Activated naive CD4-positive, alpha-beta T cell treated with anti-CD3 and anti-CD28 coated beads for 36 hours (primary cell): ENCODE results near the gene CFAP299. TPM values are rescaled to one million over a fixed set of nuclear protein-coding genes. Genes with fewer than 3 reads are reported as not detected.

Experiments used
- CTCF ChIA-PET: fragments of 350-600 bp; sonication (Branson Sonifier 250); formaldehyde crosslinking; loops from one replicate; lab custom pipeline; 2021; ENCODE audit warnings: antibody characterized with exemption; lab: Charles Lee
- DNase-seq: peaks from one replicate; pipeline ENCODE4 v3.0.0-alpha.2; 2020
- H3K27ac Mint-ChIP-seq: one replicate; pipeline ENCODE4 v1.8.0; 2021; ENCODE audit warnings: mild to moderate bottlenecking, mixed read lengths
- H3K27me3 Mint-ChIP-seq: one replicate; pipeline ENCODE4 v1.8.0; 2021; ENCODE audit warnings: low read depth, mixed read lengths
- H3K36me3 Mint-ChIP-seq: one replicate; pipeline ENCODE4 v1.8.0; 2021; ENCODE audit warnings: low read depth, mixed read lengths
- H3K4me1 Mint-ChIP-seq: one replicate; pipeline ENCODE4 v1.8.0; 2021; ENCODE audit warnings: low read depth, mixed read lengths
- H3K4me3 Mint-ChIP-seq: one replicate; pipeline ENCODE4 v1.8.0; 2021; ENCODE audit warnings: mild to moderate bottlenecking, moderate library complexity, mixed read lengths
- H3K9me3 Mint-ChIP-seq: one replicate; pipeline ENCODE4 v1.8.0; 2021; ENCODE audit warnings: mixed read lengths
- intact Hi-C: fragments of 100-400 bp; cut with micrococcal nuclease; formaldehyde crosslinking; loops from one replicate; pipeline ENCODE4 v1.15.1; 2023
- total RNA-seq, 2 experiments: library from RNA; stranded (reverse); gene quantifications; one replicate each; pipeline ENCODE4 v1.2.3, GENCODE V29; 2021

Gene CFAP299
- total RNA-seq, 2 experiments from 2014 or later = not detected

DNA sequence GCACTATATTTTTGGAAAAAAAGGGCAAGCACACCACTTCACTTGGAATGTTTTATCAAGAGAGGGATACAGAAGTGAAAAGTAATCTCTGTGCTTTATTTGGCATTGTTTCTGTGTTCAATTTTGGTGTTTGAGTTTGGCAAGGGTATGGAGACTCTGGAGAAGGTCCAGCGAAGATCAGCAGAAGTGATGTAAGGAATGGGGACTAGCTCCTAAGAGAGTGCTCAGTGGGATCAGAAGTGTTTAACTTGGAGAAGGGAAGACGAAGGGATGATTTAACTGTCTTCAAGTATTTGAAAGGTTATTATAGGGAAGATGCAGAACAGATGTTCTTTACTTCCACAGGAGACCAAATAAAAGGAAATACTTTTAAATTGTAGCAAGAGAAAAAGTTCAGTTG is 74.3 kb downstream of the CFAP299 start:
- CTCF ChIA-PET = no interaction called here
- no peaks in the 10 kb centered on the region for H3K27me3 Mint-ChIP-seq

DNA sequence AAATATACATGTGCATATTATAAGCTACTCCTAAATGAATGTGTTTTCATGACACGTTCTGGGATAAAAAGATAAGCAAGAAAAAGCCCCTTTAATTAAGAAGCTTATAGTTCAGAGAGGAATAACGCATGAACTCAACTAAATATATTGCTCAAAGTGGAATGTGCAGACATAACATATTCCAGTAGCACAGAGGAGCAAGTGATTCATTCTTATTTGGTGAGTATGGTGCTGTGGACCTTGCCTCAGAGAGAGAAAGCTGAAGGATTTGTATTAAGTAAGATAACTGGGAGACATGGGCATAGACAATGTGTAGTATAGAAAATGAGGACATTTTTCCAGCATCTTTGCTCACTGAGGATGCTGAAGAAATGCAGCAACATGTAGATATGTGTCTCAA is 76.8 kb downstream of the CFAP299 start:
- H3K36me3 Mint-ChIP-seq = no peaks in the 10 kb centered on the region
- no peaks in the 10 kb centered on the region for H3K27me3 Mint-ChIP-seq
- intact Hi-C loops = no loop called here
- CTCF ChIA-PET = no interaction called here
- no peaks in the 10 kb centered on the region for H3K9me3 Mint-ChIP-seq
- no peaks in the 10 kb centered on the region for H3K4me1 Mint-ChIP-seq
- H3K4me3 Mint-ChIP-seq = no peak overlapping the region
- no peak overlapping the region for H3K27ac Mint-ChIP-seq
- no peak for DNase-seq

More for the DNA sequence above, 74.3 kb downstream of the CFAP299 start:
- no peak overlapping the region for H3K4me3 Mint-ChIP-seq
- intact Hi-C loops = no loop called here
- no peak overlapping the region for H3K27ac Mint-ChIP-seq
- no peaks in the 10 kb centered on the region for H3K9me3 Mint-ChIP-seq
- no peaks in the 10 kb centered on the region for H3K4me1 Mint-ChIP-seq
- no peaks in the 10 kb centered on the region for H3K36me3 Mint-ChIP-seq
- no peak for DNase-seq

DNA sequence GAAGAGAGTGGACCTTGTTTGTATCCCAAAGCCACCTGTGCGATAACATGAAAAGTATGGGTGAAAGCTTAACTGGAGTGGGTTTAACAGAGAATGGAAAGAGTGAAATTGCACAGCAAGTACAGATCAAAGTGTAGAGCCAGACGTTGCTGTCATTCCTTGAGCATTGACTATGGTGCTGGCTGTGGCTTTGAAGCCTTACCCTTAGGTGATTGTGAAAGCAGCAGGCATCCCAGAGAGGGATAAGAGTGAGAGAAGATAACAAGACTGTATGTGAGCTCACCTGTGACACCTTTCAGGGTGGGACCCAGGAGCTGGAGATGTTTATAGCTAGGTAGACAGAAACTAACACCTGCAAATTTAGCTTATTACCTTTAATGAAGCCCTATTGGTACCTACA is 77.6 kb downstream of the CFAP299 start:
- intact Hi-C loops = no loop called here
- no peak for DNase-seq
- Mint-ChIP-seq H3K4me1 (no peaks in the 10 kb centered on the region), H3K4me3 (no peak overlapping the region), H3K27me3 (no peaks in the 10 kb centered on the region), H3K9me3 (no peaks in the 10 kb centered on the region), H3K27ac (no peak overlapping the region), H3K36me3 (no peaks in the 10 kb centered on the region)
- CTCF ChIA-PET = no interaction called here

DNA sequence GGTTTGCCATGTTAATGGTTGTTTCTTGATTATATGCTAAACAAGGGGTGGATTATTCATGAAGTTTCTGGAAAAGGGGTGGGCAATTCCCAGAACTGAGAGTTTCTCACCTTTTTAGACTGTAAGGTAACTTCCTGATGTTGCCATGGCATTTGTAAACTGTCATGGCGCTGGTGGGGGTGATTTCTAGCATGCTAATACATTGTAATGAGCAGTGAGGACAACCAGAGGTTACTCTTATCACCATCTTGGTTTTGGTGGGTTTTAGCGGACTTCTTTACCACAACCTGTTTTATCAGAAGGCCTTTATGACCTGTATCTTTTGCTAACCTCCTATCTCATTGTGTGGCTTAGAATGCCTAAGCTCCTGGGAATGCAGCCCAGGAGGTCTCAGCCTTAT is 81.5 kb downstream of the CFAP299 start:
- no peaks in the 10 kb centered on the region for H3K4me1 Mint-ChIP-seq
- H3K27ac Mint-ChIP-seq = no peak overlapping the region

DNA sequence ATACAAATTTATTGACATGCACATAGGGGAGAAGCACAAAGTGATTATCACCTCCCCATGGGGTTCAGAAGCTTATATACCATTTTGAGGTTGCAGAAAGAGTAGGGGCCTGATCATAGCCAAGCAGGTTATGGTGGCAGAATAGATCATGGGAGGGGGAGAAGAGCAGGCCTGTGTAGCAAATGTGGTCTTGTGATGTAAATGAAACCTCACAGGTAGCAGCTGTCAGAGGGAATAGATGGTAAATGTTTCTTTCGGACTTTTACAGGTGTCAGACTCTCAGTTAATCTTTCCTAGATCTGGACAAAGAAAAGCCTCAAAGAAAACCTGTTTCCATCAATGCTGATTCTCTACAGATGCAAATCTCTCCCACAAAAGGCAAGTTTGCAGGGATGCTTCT is 84.4 kb downstream of the CFAP299 start:
- Mint-ChIP-seq H3K27ac (no peak overlapping the region), H3K4me1 (peaks cover 3% of the 10 kb centered on the region), H3K4me3 (no peak overlapping the region), H3K27me3 (no peaks in the 10 kb centered on the region), H3K9me3 (no peaks in the 10 kb centered on the region), H3K36me3 (no peaks in the 10 kb centered on the region)
- intact Hi-C loops = loop anchor here (2.0 kb wide), 1 partner anchor 21 kb away; no protein-coding TSS in a partner anchor
- DNase-seq = no peak
- CTCF ChIA-PET = interaction anchor here (0.8 kb wide), 1 partner anchor 169 kb away, joined by 3 read pairs; no protein-coding TSS in a partner anchor

More for the DNA sequence above, 81.5 kb downstream of the CFAP299 start:
- H3K4me3 Mint-ChIP-seq = no peak overlapping the region
- CTCF ChIA-PET = interaction anchor here (0.7 kb wide), 1 partner anchor 405 kb away, joined by 3 read pairs; no protein-coding TSS in a partner anchor
- no peaks in the 10 kb centered on the region for H3K27me3 Mint-ChIP-seq
- intact Hi-C loops = no loop called here
- DNase-seq = no peak
- H3K9me3 Mint-ChIP-seq = no peaks in the 10 kb centered on the region
- H3K36me3 Mint-ChIP-seq = no peaks in the 10 kb centered on the region

DNA sequence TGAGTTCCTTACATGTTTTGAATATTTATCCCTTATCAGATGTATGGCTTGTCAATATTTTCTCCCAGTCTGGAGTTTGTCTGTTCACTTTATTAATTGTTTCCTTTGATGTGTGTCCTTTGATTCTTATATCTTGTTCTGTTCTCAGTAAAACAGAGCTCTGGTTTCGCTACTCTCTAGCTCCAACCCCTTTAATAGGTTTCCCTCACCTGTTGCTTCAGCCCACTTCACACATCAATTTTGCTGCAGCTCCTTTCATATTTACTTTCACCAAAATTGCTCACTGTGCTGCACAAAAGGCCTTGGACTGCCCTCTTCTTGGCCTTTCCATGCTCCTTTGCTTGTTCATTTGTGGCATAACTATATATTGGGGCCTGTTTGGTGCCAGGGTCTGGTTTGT is 85.1 kb downstream of the CFAP299 start:
- no peak for DNase-seq
- peaks cover 3% of the 10 kb centered on the region for H3K4me1 Mint-ChIP-seq
- no peak overlapping the region for H3K4me3 Mint-ChIP-seq
- H3K27me3 Mint-ChIP-seq = no peaks in the 10 kb centered on the region
- no peaks in the 10 kb centered on the region for H3K9me3 Mint-ChIP-seq
- no peak overlapping the region for H3K27ac Mint-ChIP-seq
- H3K36me3 Mint-ChIP-seq = no peaks in the 10 kb centered on the region
- CTCF ChIA-PET = interaction anchor here (0.8 kb wide), 1 partner anchor 168 kb away, joined by 3 read pairs; no protein-coding TSS in a partner anchor
- intact Hi-C loops = loop anchor here (2.0 kb wide), 1 partner anchor 20 kb away; no protein-coding TSS in a partner anchor

DNA sequence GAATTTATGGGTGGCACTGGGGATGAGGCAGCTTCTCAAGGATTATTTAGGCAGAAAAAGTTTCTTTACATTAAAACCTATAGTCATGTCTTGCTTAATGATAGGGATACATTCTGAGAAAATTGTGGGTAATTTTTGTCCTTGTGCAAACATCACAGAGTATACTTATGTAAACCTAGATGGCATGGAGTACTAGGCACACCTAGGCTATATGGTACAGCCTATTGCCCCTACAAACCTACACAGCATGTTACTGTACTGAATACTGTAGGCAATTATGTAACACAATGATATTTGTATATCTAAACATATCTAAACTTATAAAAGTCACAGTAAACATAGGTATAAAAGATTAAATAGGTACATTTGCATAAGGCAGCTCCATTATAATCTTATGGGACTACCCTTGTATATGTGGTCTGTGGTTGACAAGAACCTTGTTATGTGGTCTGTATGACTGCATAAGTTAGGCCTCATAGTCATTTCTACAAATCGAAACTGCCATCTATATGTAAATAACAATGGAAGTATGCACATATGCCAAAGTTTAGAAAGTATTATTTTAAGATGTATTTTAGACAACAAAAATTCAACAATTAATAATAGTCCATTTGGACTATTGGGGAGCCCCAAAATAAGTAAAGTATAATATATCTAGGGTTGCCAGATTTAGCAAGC is 87.3 kb downstream of the CFAP299 start:
- Mint-ChIP-seq H3K36me3 (no peaks in the 10 kb centered on the region), H3K4me1 (peaks cover 3% of the 10 kb centered on the region), H3K4me3 (no peak overlapping the region), H3K9me3 (no peaks in the 10 kb centered on the region), H3K27ac (no peak overlapping the region), H3K27me3 (no peaks in the 10 kb centered on the region)
- CTCF ChIA-PET = interaction anchor here (1.1 kb wide), 1 partner anchor 567 kb away, joined by 3 read pairs; no protein-coding TSS in a partner anchor
- intact Hi-C loops = loop anchor here (1.0 kb wide), 1 partner anchor 30 kb away; no protein-coding TSS in a partner anchor
- no peak for DNase-seq

DNA sequence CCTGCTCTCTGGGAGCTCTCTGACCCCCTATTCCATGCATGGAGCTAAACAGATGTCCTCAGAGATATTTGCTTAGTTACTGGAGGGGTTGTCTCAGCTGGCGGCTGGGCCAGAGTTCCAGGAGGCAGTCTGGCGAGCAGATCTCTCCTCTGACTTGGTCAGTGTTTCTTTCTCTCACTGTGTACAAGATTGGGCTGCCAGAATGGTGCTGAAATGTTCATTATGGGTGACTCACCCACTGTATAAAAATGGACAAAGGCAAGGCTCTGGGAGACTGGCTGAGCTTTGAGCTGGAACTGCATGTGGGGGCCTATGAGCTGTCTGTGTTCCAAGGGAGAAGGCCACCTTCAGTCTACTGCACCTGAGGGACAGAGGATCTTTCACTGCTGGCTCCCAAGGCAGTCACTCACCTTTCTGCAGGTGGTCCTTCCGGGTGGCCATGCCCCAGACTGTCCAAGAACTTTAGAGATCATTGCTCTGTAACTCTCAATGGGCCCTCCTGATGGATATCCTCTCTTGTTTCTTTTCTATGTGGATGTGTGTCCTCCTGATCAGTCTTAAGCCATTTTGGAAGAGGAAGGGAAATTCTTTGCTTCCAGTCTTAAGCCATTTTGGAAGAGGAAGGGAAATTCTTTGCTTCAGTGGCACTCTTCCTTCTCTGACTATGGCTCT is 88.2 kb downstream of the CFAP299 start:
- no peak overlapping the region for H3K27ac Mint-ChIP-seq

DNA sequence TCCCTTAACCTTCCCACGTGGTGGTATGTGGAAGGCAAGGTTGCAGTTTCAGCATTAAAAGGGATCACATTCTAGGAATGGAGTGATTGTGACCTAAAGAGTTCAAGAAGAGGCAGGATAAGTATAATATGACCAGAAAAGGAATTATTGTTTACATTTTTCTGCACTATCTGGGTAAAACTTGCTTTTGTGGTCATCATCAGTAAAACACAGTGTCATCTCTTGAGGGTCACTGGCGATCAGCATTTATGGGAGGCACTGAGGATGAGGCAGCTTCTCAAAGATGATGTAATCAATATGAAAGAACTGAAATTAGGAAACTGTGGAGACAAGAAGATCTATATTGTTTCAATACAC is 88.7 kb downstream of the CFAP299 start:
- intact Hi-C loops = no loop called here
- H3K27me3 Mint-ChIP-seq = no peaks in the 10 kb centered on the region
- H3K4me1 Mint-ChIP-seq = peaks cover 3% of the 10 kb centered on the region
- no peaks in the 10 kb centered on the region for H3K36me3 Mint-ChIP-seq
- no peak overlapping the region for H3K4me3 Mint-ChIP-seq
- CTCF ChIA-PET = no interaction called here
- no peak overlapping the region for H3K27ac Mint-ChIP-seq
- H3K9me3 Mint-ChIP-seq = no peaks in the 10 kb centered on the region
- no peak for DNase-seq

More for the DNA sequence above, 88.2 kb downstream of the CFAP299 start:
- intact Hi-C loops = loop anchor here (1.0 kb wide), 1 partner anchor 30 kb away; no protein-coding TSS in a partner anchor
- Mint-ChIP-seq H3K36me3 (no peaks in the 10 kb centered on the region), H3K4me1 (peaks cover 3% of the 10 kb centered on the region), H3K27me3 (no peaks in the 10 kb centered on the region), H3K4me3 (no peak overlapping the region), H3K9me3 (no peaks in the 10 kb centered on the region)
- DNase-seq = no peak
- CTCF ChIA-PET = interaction anchor here (1.1 kb wide), 1 partner anchor 566 kb away, joined by 3 read pairs; no protein-coding TSS in a partner anchor

DNA sequence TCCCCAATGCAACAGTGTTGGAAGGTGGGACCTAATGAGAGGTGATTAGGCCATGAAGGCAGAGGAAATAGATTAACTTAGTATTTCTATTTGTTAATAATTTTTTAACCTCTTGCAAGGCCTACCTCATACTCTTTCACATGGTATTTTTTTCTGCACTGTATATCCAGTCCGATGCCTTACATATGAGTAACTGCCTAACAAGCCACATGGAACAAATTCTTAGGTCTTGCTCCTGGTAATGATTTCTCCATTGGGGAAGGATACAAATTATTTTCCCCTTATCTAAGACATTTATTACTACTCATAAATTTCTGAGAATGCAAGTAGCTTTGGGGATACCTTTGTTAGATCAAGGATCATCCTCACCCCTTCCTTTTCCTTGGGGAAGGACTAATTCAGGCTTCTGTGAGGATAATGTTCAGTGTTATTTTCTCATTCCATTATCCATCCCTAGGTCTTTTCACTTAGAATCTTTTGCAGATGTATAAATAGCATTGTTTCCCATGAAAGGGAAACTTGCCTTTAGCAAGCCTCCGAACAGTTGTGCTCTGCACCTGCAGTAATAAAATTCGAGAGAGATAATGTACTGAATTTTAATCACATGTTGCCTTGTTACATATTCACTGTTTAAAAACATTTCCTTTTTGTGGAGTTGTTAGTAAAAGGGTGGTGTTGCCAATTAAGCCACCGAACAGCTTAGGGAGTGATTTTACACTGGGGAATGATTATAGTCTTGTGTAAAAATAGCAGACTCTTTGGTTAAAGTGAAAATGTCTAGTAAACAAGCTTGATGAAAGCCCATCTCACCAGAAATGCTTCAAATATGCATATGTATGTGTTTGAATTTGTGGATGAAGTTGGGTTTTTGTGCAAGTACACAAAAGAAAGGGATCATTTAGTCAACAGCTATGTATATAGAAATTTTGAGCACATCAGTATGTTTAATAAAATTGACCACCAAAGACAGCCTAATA is 89.9 kb downstream of the CFAP299 start:
- H3K4me3 Mint-ChIP-seq = no peak overlapping the region
- no peak overlapping the region for H3K27ac Mint-ChIP-seq
- H3K4me1 Mint-ChIP-seq = peaks cover 3% of the 10 kb centered on the region
- CTCF ChIA-PET = no interaction called here
- no peak for DNase-seq
- H3K36me3 Mint-ChIP-seq = no peaks in the 10 kb centered on the region
- intact Hi-C loops = loop anchor here (5.0 kb wide), 1 partner anchor 57 kb away; no protein-coding TSS in a partner anchor
- H3K9me3 Mint-ChIP-seq = no peaks in the 10 kb centered on the region
- H3K27me3 Mint-ChIP-seq = no peaks in the 10 kb centered on the region

DNA sequence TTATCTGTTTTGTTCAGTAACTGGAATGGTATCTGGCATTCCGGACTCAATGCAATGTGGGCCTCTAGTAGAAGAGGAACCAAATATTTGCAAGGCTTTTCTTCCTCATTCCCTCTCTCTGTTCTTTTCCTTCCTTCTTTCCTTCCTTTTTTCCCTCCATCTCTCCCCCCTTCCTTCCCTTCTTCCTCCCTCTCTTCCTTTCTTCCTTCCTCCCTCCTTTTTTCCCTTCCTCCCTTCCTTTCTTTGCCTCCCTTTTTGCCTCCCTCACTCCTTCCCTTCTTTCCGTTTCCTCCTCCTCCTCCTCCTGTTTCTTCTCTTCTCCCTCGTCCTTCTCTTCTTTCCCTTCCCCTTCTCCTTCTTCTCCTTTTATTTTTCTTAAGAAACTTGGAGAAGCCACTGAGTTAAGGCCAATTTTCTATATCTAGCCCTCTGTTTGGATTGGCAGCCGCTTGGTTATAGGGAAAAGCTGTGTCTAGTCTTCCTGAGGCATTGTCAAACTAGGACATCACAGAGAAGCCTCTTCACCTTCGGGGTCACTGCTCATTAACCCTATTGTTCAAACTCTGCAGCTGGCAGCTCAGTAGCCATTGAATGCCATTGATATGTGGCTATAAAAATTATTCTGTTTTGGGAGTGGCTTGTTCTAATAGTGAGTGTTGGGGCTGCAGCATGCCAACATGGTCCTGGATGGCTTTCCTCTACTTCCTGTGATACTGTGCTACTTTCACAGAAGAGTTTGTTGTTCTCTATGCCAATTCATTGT is 95.9 kb downstream of the CFAP299 start:
- Mint-ChIP-seq H3K36me3 (no peaks in the 10 kb centered on the region), H3K4me1 (peaks cover 5% of the 10 kb centered on the region), H3K4me3 (no peak overlapping the region), H3K9me3 (no peaks in the 10 kb centered on the region), H3K27ac (no peak overlapping the region), H3K27me3 (no peaks in the 10 kb centered on the region)
- CTCF ChIA-PET = interaction anchor here (0.7 kb wide), 1 partner anchor 51 kb away, joined by 3 read pairs; no protein-coding TSS in a partner anchor
- DNase-seq = no peak
- intact Hi-C loops = no loop called here
